ENCODE data around the gene DENND1A.

DENND1A gene

DNA sequence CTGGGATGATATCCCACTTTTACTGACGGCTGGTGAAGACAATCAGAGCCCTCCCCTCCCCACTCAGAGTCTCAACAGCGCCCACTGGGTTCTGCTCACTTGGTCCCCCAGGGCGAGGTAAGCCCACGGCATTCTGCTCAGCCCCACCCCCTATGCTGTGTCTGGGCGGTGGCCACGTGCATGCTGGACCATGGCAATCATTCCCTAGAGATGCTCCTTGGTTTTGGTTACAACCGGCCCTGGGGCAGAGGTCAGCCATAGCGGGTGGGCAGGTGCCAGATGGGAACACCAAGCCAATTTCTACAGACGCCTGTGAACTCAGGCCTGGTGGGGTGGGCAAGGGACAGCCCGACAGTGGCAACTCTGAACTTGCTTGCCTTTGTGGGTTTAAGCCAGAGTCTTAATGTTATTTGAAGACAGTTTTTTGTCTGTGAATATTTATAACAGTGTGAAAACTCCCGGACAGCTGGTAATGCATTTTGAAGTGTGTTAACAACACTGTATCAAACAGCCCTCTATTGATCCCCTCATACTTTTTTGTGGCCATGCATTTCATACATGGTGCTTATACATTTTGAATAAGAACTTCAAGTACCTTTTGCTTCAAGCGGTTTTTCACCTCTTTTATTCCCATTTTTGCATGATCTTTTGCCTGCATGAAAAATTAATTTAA is 479.7 kb downstream of the DENND1A start:
- TF ChIP-seq, protein P1, sequence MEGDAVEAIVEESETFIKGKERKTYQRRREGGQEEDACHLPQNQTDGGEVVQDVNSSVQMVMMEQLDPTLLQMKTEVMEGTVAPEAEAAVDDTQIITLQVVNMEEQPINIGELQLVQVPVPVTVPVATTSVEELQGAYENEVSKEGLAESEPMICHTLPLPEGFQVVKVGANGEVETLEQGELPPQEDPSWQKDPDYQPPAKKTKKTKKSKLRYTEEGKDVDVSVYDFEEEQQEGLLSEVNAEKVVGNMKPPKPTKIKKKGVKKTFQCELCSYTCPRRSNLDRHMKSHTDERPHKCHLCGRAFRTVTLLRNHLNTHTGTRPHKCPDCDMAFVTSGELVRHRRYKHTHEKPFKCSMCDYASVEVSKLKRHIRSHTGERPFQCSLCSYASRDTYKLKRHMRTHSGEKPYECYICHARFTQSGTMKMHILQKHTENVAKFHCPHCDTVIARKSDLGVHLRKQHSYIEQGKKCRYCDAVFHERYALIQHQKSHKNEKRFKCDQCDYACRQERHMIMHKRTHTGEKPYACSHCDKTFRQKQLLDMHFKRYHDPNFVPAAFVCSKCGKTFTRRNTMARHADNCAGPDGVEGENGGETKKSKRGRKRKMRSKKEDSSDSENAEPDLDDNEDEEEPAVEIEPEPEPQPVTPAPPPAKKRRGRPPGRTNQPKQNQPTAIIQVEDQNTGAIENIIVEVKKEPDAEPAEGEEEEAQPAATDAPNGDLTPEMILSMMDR (IDR thresholded peaks at IDR 0.05; ENCODE audit: low read depth, low read length) = no peak
- H3K4me3 ChIP-seq (ENCODE audit: low read depth, low read length) = no peak overlapping the region

DNA sequence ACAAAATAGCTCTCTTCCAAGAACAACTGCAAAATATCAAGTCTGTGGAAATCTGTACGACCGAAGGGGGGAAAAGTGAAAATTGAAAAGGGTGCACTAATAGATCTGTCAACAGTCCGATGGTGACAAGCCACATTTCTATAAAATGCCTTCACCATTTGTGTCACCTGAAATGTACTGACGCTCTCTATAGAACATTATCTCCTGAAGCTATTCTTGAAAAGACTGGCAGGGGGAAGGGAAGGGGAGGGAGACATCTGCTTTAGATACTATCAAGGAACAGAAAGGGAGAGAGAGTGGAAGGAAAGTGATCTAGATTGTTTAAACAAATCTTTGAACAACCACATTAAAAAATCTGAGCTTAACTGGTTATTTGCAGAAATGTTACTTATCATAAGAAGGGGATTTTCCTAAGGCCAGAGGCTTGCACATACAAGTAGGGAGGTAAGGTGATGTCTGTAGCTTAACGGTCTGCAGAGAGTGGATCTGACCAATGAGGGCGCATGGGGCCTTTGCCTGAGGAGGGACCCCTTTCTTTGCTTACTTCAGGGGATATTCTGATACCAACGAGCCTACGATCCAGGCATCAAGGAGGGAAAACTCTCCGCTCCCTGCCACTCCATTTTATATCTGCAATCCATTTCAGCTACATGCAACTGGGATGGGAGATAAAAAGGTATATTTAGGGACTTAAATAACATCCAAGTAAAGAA is 481.8 kb downstream of the DENND1A start:
- TF ChIP-seq, protein P1 (IDR thresholded peaks at IDR 0.05; ENCODE audit: low read depth, low read length) = no peak

DNA sequence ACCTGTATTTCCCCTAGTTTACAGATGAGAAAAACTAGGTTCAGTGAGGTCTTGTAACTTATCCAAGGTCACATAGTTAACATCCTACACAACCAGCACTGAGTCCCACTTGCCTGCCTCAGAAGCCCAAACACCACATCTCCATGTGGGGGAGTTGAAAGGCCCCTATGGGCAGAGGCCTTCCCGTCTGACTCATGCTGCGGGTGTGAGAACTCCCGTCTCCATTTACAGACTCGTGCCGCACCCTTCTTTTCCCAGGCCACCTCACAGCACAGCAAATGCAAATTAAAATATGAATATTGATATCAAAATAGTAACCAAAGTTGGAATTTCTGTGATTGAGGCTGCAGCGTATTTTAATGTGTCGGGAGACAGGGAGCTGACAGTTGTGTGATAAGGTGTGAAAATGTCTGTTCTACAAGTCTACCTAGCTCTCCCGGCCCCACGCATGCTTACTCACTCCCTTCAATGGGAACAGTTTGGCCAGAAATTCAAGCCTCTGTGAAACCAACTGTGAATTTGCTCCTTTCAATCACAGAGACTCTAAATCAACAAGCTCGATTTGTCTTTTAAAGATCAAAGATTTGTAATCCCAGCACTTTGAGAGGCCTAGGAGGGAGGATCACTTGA is 483.8 kb downstream of the DENND1A start:
- TF ChIP-seq, protein P1 (IDR thresholded peaks at IDR 0.05; ENCODE audit: low read depth, low read length) = no peak
- H3K4me3 ChIP-seq (ENCODE audit: low read depth, low read length) = no peak overlapping the region

More for the DNA sequence above, 481.8 kb downstream of the DENND1A start:
- H3K4me3 ChIP-seq (ENCODE audit: low read depth, low read length) = no peak overlapping the region

DNA sequence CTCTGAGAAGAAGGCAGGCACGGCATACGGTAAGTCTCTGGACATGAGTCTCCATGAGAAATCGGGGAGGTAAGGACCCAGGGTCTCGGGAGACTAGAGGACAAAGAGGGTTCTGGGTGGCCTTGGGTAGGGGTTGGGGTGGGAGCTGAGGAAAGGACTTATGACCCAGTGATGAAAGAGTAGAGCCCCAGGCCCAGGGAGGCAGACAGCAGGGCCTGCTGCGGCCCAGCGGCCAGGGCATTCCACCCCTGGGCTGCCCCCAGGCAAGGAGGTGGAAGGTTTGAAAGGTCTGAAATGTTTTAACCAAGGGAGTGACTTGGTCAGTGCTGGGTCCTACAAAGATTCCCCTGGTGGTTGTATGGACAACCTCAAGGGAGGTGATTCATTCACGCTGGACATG is 484.8 kb downstream of the DENND1A start:
- H3K4me3 ChIP-seq (ENCODE audit: low read depth, low read length) = no peak overlapping the region

DNA sequence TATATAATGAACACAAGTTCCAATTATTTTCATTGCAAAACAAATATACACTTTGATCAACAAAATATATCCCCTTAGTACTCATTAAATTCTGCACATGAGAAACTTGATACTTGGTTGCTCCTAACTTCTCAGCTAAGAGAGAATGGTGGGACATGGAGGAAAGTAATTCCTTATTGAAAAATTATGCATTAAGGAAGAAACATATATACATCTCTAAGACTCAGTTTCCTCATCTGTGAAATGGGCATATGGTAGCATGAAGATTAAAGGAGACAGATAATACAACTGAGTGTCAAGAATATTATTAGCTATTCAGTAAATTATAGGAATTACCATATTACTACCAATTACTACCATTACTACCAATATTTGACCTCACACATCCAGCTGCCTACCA is 488.2 kb downstream of the DENND1A start:
- TF ChIP-seq, protein P1 (IDR thresholded peaks at IDR 0.05; ENCODE audit: low read depth, low read length) = no peak
- H3K4me3 ChIP-seq (ENCODE audit: low read depth, low read length) = no peak overlapping the region

More for the DNA sequence above, 484.8 kb downstream of the DENND1A start:
- TF ChIP-seq, protein P1 (IDR thresholded peaks at IDR 0.05; ENCODE audit: low read depth, low read length) = no peak

DNA sequence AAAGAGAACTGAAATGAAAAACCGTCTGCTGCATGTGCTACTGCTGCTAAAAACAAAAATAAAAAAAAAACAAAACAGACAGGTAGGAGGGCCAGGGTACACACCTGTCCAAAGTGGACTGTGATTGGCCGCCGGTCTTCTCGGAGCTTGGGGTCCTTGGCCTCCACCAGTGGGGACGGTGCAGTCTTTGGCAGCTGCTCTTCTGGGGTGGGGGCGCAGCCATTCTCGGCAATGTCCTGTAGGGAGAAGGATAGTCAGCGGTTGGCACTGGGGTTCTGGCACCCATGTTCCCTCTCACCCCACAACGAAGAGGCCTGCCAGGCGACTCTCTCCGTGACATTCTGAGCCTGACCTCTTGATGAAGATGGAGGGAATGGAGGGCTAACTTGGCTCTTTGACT is 489.7 kb downstream of the DENND1A start:
- TF ChIP-seq, protein P1 (IDR thresholded peaks at IDR 0.05; ENCODE audit: low read depth, low read length) = no peak
- H3K4me3 ChIP-seq (ENCODE audit: low read depth, low read length) = no peak overlapping the region

DNA sequence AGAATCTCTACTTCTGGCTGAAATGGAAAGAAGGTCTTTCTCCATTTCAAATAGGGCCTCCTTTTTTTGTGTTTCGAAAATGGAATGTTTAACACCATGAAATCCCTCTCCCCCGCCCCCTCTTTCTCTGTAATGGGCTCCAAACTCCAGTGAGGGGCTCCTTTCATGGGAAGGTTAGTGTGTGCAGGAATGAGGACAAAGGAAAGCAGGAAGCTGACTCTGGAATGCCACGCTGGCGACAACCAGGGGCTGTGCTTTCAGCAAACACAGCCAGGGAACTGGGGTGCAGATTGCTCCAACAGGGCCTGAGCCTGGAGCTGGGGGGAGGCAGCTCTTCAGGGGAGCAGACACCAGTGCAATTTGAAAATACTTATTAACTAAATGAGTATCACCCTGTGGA is 491.1 kb downstream of the DENND1A start:
- TF ChIP-seq, protein P1 (IDR thresholded peaks at IDR 0.05; ENCODE audit: low read depth, low read length) = no peak
- no peak overlapping the region for H3K4me3 ChIP-seq (ENCODE audit: low read depth, low read length)
